Heart left ventricle (tissue), 13 donors: Measurements from ENCODE around the gene TKFC.

Experiments
- POLR2A ChIP-seq, 2 donors: fragments of 450-650 bp; IDR thresholded peaks; one replicate each; pipeline ENCODE4 v1.6.1; 2017; ENCODE audit warnings: antibody characterized with exemption in 2 of 2, mild to moderate bottlenecking in 2 of 2, moderate library complexity in 2 of 2
- TF ChIP-seq, protein P1 (sequence below), 12 donors: fragments of 200-600 bp; sonication (generic) in 4 of 12; IDR thresholded peaks; one replicate each; pipeline versions ENCODE4 v1.5.0 to v1.8.0; 2018 to 2022; ENCODE audit warnings: antibody characterized with exemption in 12 of 12, mild to moderate bottlenecking in 5 of 12
- donor health status: ischemic (EF 13 %, LVEDD 7.1; RV severe dilation, severe dysfunction).
- donor health status: DM: no; HTN: yes; CAD: no.
- donor health status: DM: no; HTN: no; CAD: no.
- donor health status: ischemic (EF 25% LVEDD 6.9; RV normal size, moderate dysfunction).
- donor health status: ischemic (EF 25% LVEDD 5.7; RV mildly dilated, moderate dysfunction).
- donor health status: ischemic (EF 35%, LVEDD 5.7; RV mildly dilated, moderate dysfunction).
- donor health status: nonischemic (EF 11% LVEDD 7.7; RV severe dilation, severe dysfunction).
- donor health status: DM: yes; HTN: yes; CAD: no.
- donor health status: PGD.
- donor health status: ischemic (EF 29% LVEDD 5.4; RV normal size, mild dysfunction).
- donor health status: nonischemic (EF 23%, LVEDD 6.1; RV moderate dilation, normal function).

DNA sequence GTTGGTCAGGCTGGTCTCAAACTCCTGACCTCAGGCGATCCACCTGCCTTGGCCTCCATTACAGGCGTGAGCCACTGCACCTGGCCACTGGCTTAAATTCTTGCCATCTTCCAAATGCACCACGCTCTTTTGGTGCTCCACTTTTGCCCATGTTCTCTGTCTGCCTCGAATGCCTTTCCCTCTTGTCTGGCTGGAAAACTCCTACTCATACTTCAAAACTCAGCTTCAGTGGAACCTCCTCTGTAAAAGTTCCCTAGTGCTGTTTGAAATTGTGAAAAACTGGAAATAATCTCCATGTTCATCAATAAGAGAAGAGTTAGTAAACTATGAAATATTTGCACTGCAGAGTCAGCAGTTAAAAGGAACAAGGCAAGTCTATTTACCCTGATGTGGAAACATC is 49.4 kb upstream of the TKFC start:
- TF ChIP-seq, protein P1, sequence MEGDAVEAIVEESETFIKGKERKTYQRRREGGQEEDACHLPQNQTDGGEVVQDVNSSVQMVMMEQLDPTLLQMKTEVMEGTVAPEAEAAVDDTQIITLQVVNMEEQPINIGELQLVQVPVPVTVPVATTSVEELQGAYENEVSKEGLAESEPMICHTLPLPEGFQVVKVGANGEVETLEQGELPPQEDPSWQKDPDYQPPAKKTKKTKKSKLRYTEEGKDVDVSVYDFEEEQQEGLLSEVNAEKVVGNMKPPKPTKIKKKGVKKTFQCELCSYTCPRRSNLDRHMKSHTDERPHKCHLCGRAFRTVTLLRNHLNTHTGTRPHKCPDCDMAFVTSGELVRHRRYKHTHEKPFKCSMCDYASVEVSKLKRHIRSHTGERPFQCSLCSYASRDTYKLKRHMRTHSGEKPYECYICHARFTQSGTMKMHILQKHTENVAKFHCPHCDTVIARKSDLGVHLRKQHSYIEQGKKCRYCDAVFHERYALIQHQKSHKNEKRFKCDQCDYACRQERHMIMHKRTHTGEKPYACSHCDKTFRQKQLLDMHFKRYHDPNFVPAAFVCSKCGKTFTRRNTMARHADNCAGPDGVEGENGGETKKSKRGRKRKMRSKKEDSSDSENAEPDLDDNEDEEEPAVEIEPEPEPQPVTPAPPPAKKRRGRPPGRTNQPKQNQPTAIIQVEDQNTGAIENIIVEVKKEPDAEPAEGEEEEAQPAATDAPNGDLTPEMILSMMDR (IDR thresholded peaks at IDR 0.05) = no peak
- no peak for TF ChIP-seq POLR2A (IDR thresholded peaks at IDR 0.05)
